GF-D8 (cell line): ENCODE results near the gene PPARD.
"Not testable (repeated sequence)": the region's sequence is repeated elsewhere in the genome, so short reads cannot be mapped to it uniquely, and the experiment has no call there.

Experiments
- DNase-seq: peaks from one replicate; lab custom pipeline; 2025; lab: John Stamatoyannopoulos, UW

PPARD gene

DNA sequence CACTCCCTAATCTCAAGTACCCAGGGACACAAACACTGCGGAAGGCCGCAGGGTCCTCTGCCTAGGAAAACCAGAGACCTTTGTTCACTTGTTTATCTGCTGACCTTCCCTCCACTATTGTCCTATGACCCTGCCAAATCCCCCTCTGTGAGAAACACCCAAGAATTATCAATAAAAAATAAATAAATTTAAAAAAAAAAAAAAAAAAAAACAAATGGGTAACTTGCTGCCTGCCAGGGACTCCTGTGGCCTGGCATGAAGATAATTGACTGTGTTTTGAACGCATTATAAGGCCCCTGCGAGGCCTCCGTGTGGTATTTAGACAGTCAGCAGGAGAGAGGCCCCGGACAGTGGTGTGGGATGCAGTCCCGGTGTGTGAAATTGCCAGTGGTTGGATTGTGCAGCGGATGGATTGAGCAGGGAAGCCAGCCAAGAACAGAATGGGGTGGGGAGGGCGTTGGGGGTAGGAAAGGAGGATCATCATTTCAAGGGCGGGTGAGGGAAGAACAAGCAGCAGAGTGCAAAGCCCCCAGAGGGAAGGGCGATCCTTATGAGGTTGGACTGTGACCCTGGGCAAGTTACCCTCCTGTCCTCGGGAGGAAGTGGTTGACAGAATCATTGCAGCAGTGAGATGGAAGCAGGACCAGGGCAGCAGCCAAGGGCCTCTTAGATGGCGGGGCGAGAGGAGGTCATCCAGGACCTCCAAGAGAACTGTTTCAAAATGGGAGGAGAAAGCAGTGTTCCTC, 43.3 kb downstream of the PPARD start:
- no peak for DNase-seq

- no peak for DNase-seq
These were observed 44.6 kb downstream of the PPARD start for GRCh38 chr6:35386989-35387388.

DNA sequence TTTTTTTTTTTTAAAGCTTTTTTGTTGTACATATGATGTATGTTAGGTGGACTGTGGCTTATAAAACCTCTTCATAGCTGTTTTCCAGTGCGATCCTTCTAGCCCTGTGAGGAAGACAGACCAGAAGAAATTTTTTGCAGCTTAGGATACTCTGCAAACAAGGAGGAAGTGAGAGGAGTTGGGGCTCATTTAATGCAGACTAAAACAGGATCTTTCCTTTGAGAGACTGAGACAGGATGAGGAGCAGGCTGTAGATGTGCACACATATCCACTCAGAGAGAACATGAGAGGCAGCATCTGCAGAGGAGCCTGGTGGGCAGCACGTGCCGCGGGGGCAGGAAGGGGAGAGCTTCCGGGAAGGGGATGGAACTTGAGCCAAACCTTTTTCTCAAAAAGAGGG, 45.7 kb downstream of the PPARD start:
- DNase-seq: no peak

GRCh38 chr6:35388772-35389352, 46.5 kb downstream of the PPARD start:
- no peak for DNase-seq

- not testable (repeated sequence) for DNase-seq
These were observed 47.0 kb downstream of the PPARD start for GRCh38 chr6:35389386-35389785.

DNA sequence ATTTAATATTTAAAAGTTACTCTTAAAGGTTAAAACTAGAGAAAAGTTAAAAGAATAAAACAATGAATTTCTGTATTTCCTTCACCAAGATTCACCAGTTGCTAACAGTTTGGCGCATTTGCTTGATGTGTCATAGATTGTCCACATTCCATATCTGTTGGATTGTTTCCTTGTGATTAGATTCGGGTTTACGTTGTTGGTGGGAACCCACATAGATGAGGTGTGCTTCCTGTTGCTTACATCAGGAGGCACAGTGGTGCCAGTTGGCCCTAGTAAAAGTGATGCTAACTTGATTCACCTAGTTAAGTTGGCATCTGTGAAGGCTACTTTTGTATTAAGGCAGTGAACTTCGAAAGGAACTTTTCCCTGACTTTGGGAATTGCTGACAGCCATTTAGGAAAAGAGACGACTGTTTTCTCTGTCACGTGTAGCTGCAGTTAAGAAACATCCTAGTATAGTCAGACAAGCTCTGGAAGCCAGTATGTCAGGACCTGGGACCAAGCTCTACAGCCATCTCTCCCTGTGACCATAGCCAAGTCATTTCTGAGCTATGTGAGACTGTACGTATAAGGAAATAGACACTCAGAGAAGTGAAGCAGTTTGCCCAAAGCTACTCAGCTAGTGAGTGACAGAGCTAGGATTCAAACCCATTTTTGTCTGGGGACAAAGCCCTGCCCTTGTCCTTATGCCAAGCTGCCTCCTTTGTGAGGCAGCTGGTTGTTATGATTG, 49.0 kb downstream of the PPARD start:
- DNase-seq: no peak

DNA sequence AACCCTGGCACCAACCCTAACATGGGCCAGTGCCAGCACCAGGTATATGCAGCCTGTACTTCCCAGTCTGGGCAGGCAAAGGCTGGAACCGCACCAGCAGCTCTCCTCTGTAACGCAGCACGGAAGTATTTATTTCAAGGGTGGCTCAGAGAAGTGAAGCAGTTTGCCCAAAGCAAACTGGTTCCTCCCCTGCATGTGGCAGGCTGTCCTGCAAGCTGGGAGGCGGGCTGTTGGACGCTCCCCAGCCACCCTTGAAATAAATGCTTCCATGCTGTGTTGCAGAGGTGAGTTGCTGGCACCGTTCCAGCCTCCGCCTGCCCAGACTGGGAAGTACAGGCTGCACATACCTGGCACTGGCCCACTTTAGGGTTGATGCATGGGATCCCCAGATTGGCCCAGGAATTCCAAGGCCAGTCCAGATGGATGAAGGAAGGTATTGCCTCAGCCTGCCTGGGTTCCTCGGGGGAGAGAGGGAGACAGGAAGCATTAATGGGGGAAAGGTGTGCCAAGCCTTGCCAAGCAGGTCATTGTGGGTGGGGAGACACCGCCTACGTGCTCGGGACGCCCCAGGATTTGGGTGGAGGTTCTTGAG, 49.8 kb downstream of the PPARD start:
- no peak for DNase-seq

DNA sequence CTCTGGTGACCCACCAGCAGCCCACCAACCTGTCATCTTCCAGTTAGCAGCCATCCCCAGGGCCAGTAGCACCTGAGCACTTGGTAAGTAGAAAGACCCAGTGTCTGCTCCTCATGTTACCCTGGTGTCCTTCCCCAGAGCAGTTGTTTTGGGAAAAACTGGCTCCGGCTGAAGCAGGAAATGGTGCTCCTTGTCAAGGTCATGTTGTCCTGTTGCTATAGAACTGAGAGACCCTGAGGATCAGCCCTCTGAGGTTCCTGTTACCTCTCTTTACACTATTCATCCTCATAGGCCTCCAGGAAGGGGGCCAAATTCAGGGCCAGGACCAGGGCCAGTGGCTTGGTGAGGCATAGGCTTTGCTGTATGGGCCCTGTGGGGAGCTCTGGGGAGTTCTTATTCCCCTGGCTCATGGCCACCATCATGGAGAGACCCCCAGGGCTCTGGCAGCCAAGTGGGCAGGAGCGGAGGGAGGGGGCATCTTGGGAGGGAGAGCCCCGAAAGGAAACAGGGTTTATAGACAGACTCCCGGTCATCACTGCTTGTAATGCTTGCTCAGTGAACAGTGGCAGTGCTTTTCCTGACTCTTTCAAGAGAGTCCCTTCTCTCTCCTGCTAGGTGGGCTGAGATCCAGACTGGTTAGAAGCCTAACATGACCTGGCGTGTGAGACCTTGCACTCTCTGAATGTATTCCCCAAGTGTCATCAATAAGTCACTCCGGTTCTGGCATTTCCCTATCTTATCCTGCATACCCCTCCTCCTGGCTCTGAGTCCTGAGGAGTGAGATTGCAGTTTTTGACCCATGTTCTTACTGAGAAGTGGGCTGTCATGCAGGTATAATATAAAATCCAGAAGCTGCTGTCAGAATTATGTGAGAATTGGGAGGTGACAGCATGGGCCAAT, 50.7 kb downstream of the PPARD start:
- DNase-seq: no peak

GRCh38 chr6:35396991-35397390, 54.6 kb downstream of the PPARD start:
- no peak for DNase-seq

DNA sequence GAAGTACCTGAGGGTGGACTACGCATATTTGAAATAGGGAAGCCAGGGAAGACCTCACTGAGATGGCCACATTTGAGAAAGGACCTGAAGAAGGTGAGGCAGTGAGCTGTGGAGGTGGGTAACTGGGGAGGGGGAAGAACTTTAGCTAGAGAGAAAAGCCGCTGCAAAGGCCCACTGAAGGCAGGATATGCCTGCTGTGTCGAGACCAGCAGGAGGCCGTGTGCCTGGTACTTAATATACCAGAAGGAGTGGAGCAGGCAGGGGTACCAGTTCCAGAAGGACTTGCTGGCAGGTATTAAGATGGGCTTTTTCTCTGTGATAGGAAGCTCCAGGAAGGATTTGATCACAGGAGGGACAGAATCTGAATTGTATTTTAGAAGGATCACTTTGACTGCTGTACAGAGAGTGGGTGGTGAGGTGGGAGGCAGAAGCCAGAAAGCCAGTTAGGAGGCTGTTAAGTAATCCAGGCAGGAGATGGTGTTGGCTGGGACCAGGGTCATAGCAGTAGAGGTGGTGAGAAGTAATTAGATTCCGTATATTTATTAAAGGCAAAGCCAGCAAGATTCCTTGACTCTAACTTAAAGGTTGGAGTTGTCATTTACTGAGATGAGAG, 55.6 kb downstream of the PPARD start:
- DNase-seq: no peak

DNA sequence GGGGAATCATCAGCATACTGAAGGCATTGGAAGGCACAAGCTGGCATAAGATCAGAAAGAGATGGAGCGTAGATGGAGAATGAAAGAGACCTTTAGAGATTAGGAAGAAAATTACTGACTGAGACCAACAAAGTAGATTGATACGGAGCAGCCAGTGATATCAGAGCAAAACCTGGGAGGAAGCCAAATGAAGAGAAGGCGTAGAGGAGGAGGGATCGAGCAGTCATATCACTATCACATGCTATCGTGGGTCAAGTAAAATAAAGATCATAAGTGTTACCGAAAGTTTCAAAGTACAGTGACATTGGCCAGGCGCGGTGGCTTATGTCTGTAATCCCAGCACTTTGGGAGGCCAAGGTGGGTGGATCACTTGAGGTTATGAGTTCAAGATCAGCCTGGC, 56.2 kb downstream of the PPARD start:
- DNase-seq: no peak

GRCh38 chr6:35400111-35400510, 57.8 kb downstream of the PPARD start:
- no peak for DNase-seq

GRCh38 chr6:35400901-35401311, 58.5 kb downstream of the PPARD start:
- DNase-seq: no peak

GRCh38 chr6:35401514-35401913, 59.2 kb downstream of the PPARD start:
- no peak for DNase-seq

DNA sequence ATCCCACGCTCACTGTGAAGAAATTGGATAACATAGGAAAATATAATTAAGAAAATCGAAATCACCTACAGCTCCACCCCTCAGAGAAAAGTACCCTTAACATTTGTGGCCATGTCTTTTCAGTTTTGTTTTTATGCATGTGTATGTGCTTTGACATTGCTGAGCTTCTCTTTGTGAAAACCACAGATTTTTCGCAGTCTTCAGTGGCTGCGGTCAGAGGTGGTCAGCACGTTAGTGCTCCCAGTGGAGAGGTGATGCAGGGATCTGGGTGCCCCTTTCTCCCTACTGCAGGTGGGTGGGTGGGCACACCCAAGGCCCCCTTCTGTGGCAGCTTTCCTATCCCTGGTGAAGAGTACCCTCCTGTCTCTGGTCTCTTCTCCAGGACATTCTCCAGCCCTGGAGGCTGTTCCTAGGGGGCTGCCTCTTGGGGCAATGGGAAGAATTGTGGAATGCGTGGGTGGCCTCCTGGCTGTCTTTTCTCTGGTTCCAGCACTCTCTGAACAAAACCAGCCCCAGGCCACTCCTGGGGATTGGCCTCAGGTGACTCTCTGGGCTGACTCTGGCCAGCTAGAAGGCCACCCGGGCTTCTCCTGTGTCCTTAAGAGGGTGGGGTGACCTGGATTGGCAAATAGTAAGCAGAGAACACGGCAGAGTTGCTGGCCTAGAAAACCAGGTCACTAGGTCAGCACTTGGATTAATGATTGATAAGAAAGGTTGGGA, 59.9 kb downstream of the PPARD start:
- DNase-seq: no peak

DNA sequence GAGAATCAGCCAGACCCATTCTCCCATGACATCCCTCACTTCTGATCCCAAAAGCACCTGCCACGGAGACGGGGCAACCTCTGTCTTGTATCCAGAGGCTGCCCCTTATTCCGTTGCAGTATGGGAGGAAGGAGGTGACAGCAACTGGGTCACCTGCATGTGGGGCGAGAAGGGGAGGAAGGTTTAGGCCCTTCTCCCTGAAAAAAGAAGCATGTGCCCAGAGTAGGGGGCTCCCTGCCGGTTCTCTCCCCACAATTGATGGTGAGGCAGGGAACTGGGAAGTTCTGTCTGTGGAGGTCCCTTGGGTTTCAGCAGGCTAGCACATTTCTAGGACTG, 60.5 kb downstream of the PPARD start:
- no peak for DNase-seq

DNA sequence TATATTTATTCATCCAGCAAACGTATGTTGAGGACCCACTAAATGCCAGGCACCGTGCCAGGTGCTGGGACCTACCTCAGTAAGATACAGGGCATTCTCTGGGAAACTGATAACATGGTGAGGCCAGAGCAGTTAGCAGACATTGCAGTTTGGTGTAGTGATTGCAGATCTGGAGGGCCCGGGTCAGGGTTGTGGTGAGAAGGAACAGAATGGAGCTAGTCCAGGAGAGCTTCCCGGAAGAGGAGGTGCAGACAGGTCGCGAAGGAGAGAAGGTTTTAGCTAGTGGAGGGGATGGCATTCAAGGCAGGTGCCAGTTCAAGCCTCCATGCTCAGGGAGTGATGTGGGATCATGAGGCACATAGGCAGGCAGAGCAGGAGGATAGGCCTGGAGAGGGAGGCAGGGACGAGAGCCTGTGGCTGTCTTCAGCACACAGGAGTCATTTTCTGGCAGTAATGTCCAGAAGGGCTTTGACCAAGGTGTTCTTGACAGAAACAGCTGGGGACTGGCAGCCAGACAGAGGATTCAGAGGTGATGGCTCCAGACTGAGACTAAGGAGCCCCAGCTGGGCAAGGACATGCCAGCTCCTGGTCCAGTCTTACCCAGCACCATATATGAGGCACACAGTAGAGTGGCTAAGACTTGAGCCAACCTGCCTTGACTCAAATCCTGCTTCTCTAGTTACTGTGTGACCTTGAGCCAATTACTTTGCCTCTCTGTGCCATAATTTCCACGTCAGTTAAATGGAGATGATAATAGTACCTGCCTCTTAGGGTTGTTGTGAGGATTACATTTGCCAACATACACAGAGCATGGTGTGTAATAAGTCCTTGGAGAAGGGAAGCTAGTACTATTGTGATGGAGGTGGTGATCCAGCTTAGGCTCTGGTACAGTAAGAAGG, 61.4 kb downstream of the PPARD start:
- DNase-seq: no peak

GRCh38 chr6:35406711-35407485, 64.5 kb downstream of the PPARD start:
- no peak for DNase-seq

GRCh38 chr6:35409245-35409644, 66.9 kb downstream of the PPARD start:
- no peak for DNase-seq
